ENCODE data around the gene HIVEP1.

DNA sequence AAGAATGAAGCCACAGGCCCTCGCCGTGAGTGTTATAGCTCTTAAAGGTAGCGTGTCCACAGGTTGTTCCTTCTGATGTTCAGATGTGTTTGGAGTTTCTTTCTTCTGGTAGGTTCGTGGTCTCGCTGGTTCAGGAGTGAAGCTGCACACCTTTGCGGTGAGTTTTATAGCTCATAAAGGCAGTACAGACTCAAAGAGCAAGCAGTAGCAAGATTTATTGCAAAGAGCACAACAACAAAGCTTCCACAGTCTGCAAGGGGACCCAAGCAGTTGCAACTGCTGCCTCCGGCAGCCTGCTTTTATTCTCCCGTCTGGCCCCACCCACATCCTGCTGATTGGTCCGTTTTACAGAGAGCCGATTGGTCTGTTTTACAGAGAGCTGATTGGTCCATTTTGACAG lies 5.2 kb downstream of the HIVEP1 start:
- TF ChIP-seq POLR2A (IDR thresholded peaks at IDR 0.05), result no peak
- TF ChIP-seq, protein P1, sequence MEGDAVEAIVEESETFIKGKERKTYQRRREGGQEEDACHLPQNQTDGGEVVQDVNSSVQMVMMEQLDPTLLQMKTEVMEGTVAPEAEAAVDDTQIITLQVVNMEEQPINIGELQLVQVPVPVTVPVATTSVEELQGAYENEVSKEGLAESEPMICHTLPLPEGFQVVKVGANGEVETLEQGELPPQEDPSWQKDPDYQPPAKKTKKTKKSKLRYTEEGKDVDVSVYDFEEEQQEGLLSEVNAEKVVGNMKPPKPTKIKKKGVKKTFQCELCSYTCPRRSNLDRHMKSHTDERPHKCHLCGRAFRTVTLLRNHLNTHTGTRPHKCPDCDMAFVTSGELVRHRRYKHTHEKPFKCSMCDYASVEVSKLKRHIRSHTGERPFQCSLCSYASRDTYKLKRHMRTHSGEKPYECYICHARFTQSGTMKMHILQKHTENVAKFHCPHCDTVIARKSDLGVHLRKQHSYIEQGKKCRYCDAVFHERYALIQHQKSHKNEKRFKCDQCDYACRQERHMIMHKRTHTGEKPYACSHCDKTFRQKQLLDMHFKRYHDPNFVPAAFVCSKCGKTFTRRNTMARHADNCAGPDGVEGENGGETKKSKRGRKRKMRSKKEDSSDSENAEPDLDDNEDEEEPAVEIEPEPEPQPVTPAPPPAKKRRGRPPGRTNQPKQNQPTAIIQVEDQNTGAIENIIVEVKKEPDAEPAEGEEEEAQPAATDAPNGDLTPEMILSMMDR (IDR thresholded peaks at IDR 0.05), result no peak
